HG03520 (cell line): ENCODE results near the gene UBE2C.

Source experiments
- ATAC-seq: cut with Tn5 transposase; IDR thresholded peaks from one replicate; pipeline ENCODE4 v1.9.1; 2021; ENCODE audit warnings: mild to moderate bottlenecking, moderate library complexity; ENCODE audit not compliant: unreplicated experiment

Gene UBE2C

GRCh38 chr20:45857114-45857881, 44.9 kb downstream of the UBE2C start, which contains the start of the genes ACOT8 and ZSWIM3:
ACOT8 (minus strand) TSS chr20:45857392; CDS start chr20:45857315, 77 bp downstream.
ZSWIM3 (plus strand) TSS chr20:45857614; CDS start chr20:45857826, 212 bp downstream.
- peak; percentile 94 for ATAC-seq

- ATAC-seq, result peak; percentile 9
These were observed 45.4 kb downstream of the UBE2C start for GRCh38 chr20:45857882-45858216.

- no peak for ATAC-seq
These were observed 47.5 kb downstream of the UBE2C start for GRCh38 chr20:45859916-45860315.

DNA sequence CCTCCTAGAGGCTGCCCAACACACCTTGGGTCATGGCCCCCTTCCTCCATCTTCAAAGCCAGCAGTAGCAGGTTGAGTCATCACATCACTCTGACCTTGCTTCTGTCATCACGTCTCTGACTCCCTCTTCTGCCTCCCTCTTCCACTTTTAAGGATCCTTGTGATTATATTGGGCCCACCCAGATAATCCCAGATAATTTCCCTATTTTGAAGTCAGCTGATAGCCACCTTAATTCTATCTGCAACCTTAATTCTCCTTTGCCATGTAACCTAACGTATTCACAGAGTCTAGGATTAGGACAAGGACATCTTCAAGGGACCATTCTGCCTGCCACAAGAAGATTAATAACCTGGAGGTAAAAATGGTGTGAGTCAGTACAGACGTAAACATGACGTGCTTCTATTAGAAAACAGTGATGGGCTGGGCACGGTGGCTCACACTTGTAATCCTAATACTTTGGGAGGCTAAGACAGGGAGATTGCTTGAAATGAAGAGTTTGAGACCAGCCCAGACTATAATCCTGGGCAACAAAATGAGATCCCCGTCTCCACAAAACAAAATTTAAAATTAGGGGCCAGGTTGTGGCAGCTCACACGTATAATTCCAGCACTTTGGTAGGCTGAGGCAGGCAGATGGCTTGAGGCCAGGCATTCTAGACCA, 48.2 kb downstream of the UBE2C start:
- no peak for ATAC-seq

DNA sequence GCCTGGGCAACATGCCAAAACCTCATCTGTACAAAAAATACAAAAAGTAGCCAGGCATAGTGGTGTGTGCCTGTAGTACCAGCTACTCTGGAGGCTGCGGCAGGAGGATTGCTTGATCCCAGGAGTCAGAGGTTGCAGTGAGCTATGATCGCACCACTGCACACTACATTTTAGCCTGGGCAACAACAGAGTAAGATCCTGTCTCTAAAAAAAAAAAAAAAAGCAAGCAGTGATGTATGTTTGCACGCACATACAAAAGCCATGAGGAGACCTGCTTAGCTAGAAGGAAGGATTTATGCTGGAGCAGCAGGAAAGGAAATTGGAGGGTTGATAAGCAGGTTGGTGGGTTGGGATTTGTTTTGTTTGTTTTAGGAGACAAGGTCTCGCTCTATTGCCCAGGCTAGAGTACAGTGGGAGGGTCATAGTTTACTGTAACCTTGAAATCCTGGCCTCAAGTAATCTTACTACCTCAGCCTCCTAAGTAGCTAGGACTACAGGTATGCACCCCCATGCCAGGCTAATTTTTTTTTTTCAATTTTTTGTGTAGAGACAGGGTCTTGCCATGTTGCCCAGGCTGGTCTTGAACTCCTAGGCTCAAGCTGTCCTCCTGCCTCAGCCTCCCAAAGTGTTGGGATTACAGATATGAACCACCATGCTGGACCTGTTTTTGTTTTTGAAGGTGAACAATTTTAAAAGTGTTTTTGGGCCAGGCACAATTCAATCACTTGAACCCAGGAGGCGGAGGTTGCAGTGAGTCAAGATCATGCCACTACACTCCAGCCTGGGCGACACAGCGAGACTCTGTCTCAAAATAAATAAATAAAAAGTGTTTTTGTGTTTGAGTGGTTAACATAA, 49.0 kb downstream of the UBE2C start:
- no peak for ATAC-seq

GRCh38 chr20:45863543-45864470, 51.4 kb downstream of the UBE2C start:
- no peak for ATAC-seq

GRCh38 chr20:45866454-45866853, 54.0 kb downstream of the UBE2C start:
- ATAC-seq, result no peak
